Transverse colon (tissue), 4 donors: ENCODE results near the gene MBNL1.

Source experiments
- EP300 ChIP-seq: sonication (generic); formaldehyde crosslinking; IDR thresholded peaks from one replicate; pipeline ENCODE4 v1.6.1; 2017; ENCODE audit warnings: antibody characterized with exemption, low read depth
- POLR2A ChIP-seq: fragments of 450-650 bp; IDR thresholded peaks from one replicate; pipeline ENCODE4 v1.6.1; 2016; ENCODE audit warnings: antibody characterized with exemption, mild to moderate bottlenecking, moderate library complexity
- POLR2AphosphoS5 ChIP-seq, 3 donors: sonication (generic); formaldehyde crosslinking; IDR thresholded peaks; one replicate each; pipeline ENCODE4 v1.6.1; 2016; ENCODE audit warnings: antibody characterized with exemption in 3 of 3
- TF ChIP-seq, protein P1 (sequence below), 5 experiments: fragments of 200-600 bp in 3 of 5; fragments of 450-650 bp in 2 of 5; sonication (generic) in 3 of 5; IDR thresholded peaks; 1 replicate in 2 of 5; 2 replicates in 3 of 5; pipeline ENCODE4 v1.5.1; 2016 to 2017; ENCODE audit warnings: antibody characterized with exemption in 5 of 5, inconsistent platforms in 3 of 5, mild to moderate bottlenecking in 2 of 5, moderate library complexity in 1 of 5

DNA sequence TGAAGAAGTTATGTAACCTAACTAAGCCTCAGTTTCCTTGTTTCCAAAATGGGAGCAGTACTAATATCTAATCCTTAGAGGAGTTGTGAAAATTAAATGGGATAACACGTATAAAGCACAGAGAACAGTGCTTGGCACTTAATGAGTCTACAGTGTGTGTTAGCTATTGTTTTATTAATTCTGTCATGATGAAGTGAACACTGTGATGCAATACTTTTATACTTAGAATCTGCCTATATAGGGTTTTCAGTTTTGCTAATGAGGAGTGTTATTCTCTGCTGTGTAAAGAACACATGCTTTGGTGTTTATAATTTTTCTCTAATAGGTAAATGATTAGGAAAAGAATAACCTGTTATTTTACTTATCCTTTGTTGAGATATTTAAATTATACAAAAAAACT is 65.2 kb downstream of the MBNL1 start:
- TF ChIP-seq POLR2A: no peak
- no peak for TF ChIP-seq POLR2AphosphoS5 (IDR thresholded peaks at IDR 0.05)
- TF ChIP-seq, protein P1, sequence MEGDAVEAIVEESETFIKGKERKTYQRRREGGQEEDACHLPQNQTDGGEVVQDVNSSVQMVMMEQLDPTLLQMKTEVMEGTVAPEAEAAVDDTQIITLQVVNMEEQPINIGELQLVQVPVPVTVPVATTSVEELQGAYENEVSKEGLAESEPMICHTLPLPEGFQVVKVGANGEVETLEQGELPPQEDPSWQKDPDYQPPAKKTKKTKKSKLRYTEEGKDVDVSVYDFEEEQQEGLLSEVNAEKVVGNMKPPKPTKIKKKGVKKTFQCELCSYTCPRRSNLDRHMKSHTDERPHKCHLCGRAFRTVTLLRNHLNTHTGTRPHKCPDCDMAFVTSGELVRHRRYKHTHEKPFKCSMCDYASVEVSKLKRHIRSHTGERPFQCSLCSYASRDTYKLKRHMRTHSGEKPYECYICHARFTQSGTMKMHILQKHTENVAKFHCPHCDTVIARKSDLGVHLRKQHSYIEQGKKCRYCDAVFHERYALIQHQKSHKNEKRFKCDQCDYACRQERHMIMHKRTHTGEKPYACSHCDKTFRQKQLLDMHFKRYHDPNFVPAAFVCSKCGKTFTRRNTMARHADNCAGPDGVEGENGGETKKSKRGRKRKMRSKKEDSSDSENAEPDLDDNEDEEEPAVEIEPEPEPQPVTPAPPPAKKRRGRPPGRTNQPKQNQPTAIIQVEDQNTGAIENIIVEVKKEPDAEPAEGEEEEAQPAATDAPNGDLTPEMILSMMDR (IDR thresholded peaks at IDR 0.05): no peak
- TF ChIP-seq EP300: no peak
